Prostate gland (tissue), 2 donors: Measurements from ENCODE around the gene CEP44.

ENCODE experiments used
- POLR2AphosphoS5 ChIP-seq: sonication (generic); formaldehyde crosslinking; IDR thresholded peaks from one replicate; pipeline ENCODE4 v1.6.1; 2017; ENCODE audit warnings: antibody characterized with exemption
- TF ChIP-seq, protein P1 (sequence below), 4 experiments: fragments of 200-600 bp in 2 of 4; fragments of 450-650 bp in 2 of 4; sonication (generic) in 2 of 4; IDR thresholded peaks; 1 replicate in 3 of 4; 2 replicates in 1 of 4; pipeline ENCODE4 v1.5.1; 2016 to 2019; ENCODE audit warnings: antibody characterized with exemption in 4 of 4, mild to moderate bottlenecking in 2 of 4, moderate library complexity in 2 of 4

DNA sequence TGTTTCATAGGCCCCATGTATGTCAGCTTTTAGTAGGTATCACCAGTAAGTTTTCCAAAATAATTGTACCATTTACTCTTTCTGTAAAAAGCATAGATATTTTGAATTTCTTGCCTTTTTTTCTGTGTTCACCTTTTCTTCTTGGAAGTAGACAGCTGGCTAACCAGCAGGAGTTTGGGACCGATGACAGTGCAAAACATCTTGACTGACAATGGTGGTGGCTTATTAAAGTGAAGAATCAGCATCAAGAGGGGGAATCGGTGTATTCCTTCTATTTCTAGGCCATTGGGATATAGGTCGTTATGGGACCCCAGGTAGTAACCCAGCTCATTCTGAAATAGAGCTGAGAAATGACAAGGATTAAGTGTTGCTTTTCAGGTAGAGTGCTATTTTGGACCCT is 3.2 kb downstream of the CEP44 start:
- TF ChIP-seq, protein P1, sequence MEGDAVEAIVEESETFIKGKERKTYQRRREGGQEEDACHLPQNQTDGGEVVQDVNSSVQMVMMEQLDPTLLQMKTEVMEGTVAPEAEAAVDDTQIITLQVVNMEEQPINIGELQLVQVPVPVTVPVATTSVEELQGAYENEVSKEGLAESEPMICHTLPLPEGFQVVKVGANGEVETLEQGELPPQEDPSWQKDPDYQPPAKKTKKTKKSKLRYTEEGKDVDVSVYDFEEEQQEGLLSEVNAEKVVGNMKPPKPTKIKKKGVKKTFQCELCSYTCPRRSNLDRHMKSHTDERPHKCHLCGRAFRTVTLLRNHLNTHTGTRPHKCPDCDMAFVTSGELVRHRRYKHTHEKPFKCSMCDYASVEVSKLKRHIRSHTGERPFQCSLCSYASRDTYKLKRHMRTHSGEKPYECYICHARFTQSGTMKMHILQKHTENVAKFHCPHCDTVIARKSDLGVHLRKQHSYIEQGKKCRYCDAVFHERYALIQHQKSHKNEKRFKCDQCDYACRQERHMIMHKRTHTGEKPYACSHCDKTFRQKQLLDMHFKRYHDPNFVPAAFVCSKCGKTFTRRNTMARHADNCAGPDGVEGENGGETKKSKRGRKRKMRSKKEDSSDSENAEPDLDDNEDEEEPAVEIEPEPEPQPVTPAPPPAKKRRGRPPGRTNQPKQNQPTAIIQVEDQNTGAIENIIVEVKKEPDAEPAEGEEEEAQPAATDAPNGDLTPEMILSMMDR (IDR thresholded peaks at IDR 0.05) = no peak
- TF ChIP-seq POLR2AphosphoS5 = no peak
